H9 (cell line): ENCODE results near the gene SIN3A. TPM values are rescaled to one million over a fixed set of nuclear protein-coding genes. Genes with fewer than 3 reads are reported as not detected.

Experiments
- DNase-seq: peaks from one replicate; pipeline ENCODE4 v3.0.0-alpha.2; 2017
- H2AFZ ChIP-seq: one replicate; pipeline ENCODE4 v1.6.1; 2013; ENCODE audit warnings: mild to moderate bottlenecking, low read length, control low read depth, moderate library complexity
- H2AK5ac ChIP-seq: 2 replicates; pipeline ENCODE4 v1.6.1; 2013; ENCODE audit warnings: low read length, control low read depth, mixed read lengths; ENCODE audit not compliant: insufficient read length
- H2BK120ac ChIP-seq: one replicate; pipeline ENCODE4 v1.6.1; 2013; ENCODE audit warnings: low read depth, mild to moderate bottlenecking, low read length, control low read depth, inconsistent platforms; ENCODE audit not compliant: poor library complexity, severe bottlenecking
- H2BK12ac ChIP-seq: 2 replicates; pipeline ENCODE4 v1.6.1; 2013; ENCODE audit warnings: low read length, control low read depth, mixed read lengths, low read depth; ENCODE audit not compliant: insufficient read length
- H2BK15ac ChIP-seq: 2 replicates; pipeline ENCODE4 v1.6.1; 2013; ENCODE audit warnings: low read depth, low read length, control low read depth
- H2BK20ac ChIP-seq: one replicate; pipeline ENCODE4 v1.6.1; 2013; ENCODE audit warnings: low read depth, mild to moderate bottlenecking, low read length, control low read depth, inconsistent platforms; ENCODE audit not compliant: poor library complexity, severe bottlenecking
- H2BK5ac ChIP-seq: 2 replicates; pipeline ENCODE4 v1.6.1; 2013; ENCODE audit warnings: low read length, control low read depth, mixed read lengths; ENCODE audit not compliant: insufficient read length
- H3K14ac ChIP-seq: 2 replicates; pipeline ENCODE4 v1.6.1; 2013; ENCODE audit warnings: low read length, control low read depth; ENCODE audit not compliant: insufficient read depth
- H3K18ac ChIP-seq: 2 replicates; pipeline ENCODE4 v1.6.1; 2013; ENCODE audit warnings: low read depth, mild to moderate bottlenecking, mixed read lengths, low read length, control low read depth; ENCODE audit not compliant: insufficient read length
- H3K23ac ChIP-seq: 2 replicates; pipeline ENCODE4 v1.6.1; 2013; ENCODE audit warnings: low read length, control low read depth, mixed read lengths, low read depth; ENCODE audit not compliant: insufficient read length
- H3K23me2 ChIP-seq: 2 replicates; pipeline ENCODE4 v1.6.1; 2013; ENCODE audit warnings: low read depth, mild to moderate bottlenecking, mixed read lengths, low read length, control low read depth; ENCODE audit not compliant: insufficient read length, poor library complexity, severe bottlenecking
- H3K27ac ChIP-seq: 2 replicates; pipeline ENCODE4 v1.5.1; 2013; ENCODE audit warnings: low read length, control low read depth, mixed read lengths, low read depth; ENCODE audit not compliant: insufficient read length
- H3K27me3 ChIP-seq: 2 replicates; pipeline ENCODE4 v1.6.1; 2013; ENCODE audit warnings: low read length, control low read depth, inconsistent platforms; ENCODE audit not compliant: insufficient read depth
- H3K4ac ChIP-seq: 2 replicates; pipeline ENCODE4 v1.6.1; 2013; ENCODE audit warnings: low read depth, mild to moderate bottlenecking, control low read depth, inconsistent platforms, low read length, moderate library complexity
- H3K4me1 ChIP-seq: 2 replicates; pipeline ENCODE4 v1.6.1; 2013; ENCODE audit warnings: low read length, control low read depth, inconsistent platforms; ENCODE audit not compliant: insufficient read depth
- H3K4me2 ChIP-seq: 2 replicates; pipeline ENCODE4 v1.6.1; 2013; ENCODE audit warnings: low read length, control low read depth, mixed read lengths; ENCODE audit not compliant: insufficient read length, insufficient read depth
- H3K56ac ChIP-seq: 2 replicates; pipeline ENCODE4 v1.6.1; 2013; ENCODE audit warnings: low read depth, mild to moderate bottlenecking, mixed read lengths, low read length, control low read depth; ENCODE audit not compliant: insufficient read length
- H3K79me1 ChIP-seq: 2 replicates; pipeline ENCODE4 v1.6.1; 2013; ENCODE audit warnings: low read depth, mild to moderate bottlenecking, moderate library complexity, low read length, control low read depth, inconsistent platforms; ENCODE audit not compliant: insufficient read depth, poor library complexity, severe bottlenecking
- H3K79me2 ChIP-seq: 2 replicates; pipeline ENCODE4 v1.6.1; 2013; ENCODE audit warnings: low read length, control low read depth, inconsistent platforms; ENCODE audit not compliant: insufficient read depth
- H3K9ac ChIP-seq: 2 replicates; pipeline ENCODE4 v1.6.1; 2013; ENCODE audit warnings: low read length, control low read depth, mixed read lengths; ENCODE audit not compliant: insufficient read length; ENCODE audit errors: extremely low read depth
- H3K9me3 ChIP-seq: one replicate; pipeline ENCODE4 v1.6.1; 2013; ENCODE audit warnings: low read depth, low read length, inconsistent platforms; ENCODE audit not compliant: control insufficient read depth
- H3T11ph ChIP-seq: one replicate; pipeline ENCODE4 v1.6.1; 2013; ENCODE audit warnings: mild to moderate bottlenecking, low read length, control low read depth, inconsistent platforms
- H4K20me1 ChIP-seq: one replicate; pipeline ENCODE4 v1.6.1; 2013; ENCODE audit not compliant: control insufficient read depth, insufficient read length, insufficient read depth
- H4K5ac ChIP-seq: 2 replicates; pipeline ENCODE4 v1.6.1; 2013; ENCODE audit warnings: low read depth, mild to moderate bottlenecking, mixed read lengths, low read length, control low read depth; ENCODE audit not compliant: insufficient read length
- H4K8ac ChIP-seq: replicated peaks from 2 replicates; pipeline ENCODE4 v1.6.1; 2013; ENCODE audit warnings: low read length, control low read depth, mixed read lengths, low read depth; ENCODE audit not compliant: insufficient read length
- H4K91ac ChIP-seq: 2 replicates; pipeline ENCODE4 v1.6.1; 2013; ENCODE audit warnings: low read depth, mild to moderate bottlenecking, moderate library complexity, mixed read lengths, low read length, control low read depth; ENCODE audit not compliant: insufficient read length
- H3K27ac Mint-ChIP-seq, 3 experiments: 2 replicates in 2 of 3; 3 replicates in 1 of 3; pipeline ENCODE4 v1.8.0; 2020 to 2021; ENCODE audit warnings: mixed read lengths in 3 of 3, mild to moderate bottlenecking in 1 of 3, moderate library complexity in 1 of 3
- H3K27me3 Mint-ChIP-seq: 2 replicates; pipeline ENCODE4 v1.8.0; 2021; ENCODE audit warnings: low read depth, mild to moderate bottlenecking, moderate library complexity, mixed read lengths
- H3K36me3 Mint-ChIP-seq, 3 experiments: 2 replicates in 2 of 3; 3 replicates in 1 of 3; pipeline ENCODE4 v1.8.0; 2020 to 2021; ENCODE audit warnings: low read depth in 3 of 3, mixed read lengths in 3 of 3; ENCODE audit not compliant: insufficient read depth in 1 of 3
- H3K4me1 Mint-ChIP-seq, 2 experiments: 2 replicates each; pipeline ENCODE4 v1.8.0; 2020; ENCODE audit warnings: mixed read lengths in 2 of 2
- H3K4me3 Mint-ChIP-seq, 2 experiments: 2 replicates in 1 of 2; 3 replicates in 1 of 2; pipeline ENCODE4 v1.8.0; 2020 to 2021; ENCODE audit warnings: mild to moderate bottlenecking in 2 of 2, mixed read lengths in 2 of 2, moderate library complexity in 1 of 2
- H3K9me3 Mint-ChIP-seq, 2 experiments: 2 replicates in 1 of 2; 3 replicates in 1 of 2; pipeline ENCODE4 v1.8.0; 2020; ENCODE audit warnings: mild to moderate bottlenecking in 2 of 2, mixed read lengths in 2 of 2, moderate library complexity in 1 of 2
- CTCF ChIP-seq: fragments of 200-600 bp; sonication (generic); conservative IDR thresholded peaks from 3 replicates; pipeline ENCODE4 v1.8.0; 2021; ENCODE audit warnings: antibody characterized with exemption, mild to moderate bottlenecking
- WGBS: extraction: QIAGEN DNeasy Blood & Tissue Kit; methylation state at CpG from one replicate; pipeline ENCODE4 v1.1.7; 2013; ENCODE audit warnings: missing lambda C conversion rate, low lambda C conversion rate, mixed read lengths; ENCODE audit not compliant: insufficient read length; ENCODE audit errors: extremely low coverage; 5-methylcytosine and 5-hydroxymethylcytosine counted together
- total RNA-seq: library from RNA; stranded (reverse); gene quantifications from 2 replicates; pipeline ENCODE4 v1.2.1, GENCODE V29; 2021

SIN3A gene
- total RNA-seq, 1 experiment from 2014 or later, result 102 TPM

GRCh38 chr15:75355369-75355768 lies 96.1 kb downstream of the SIN3A start:
- no CpG with 5 or more reads among the region's 4 CpGs for WGBS
- H3K27me3 Mint-ChIP-seq, result no peaks in the 10 kb centered on the region; the same call in 1 of the 2 replicates

More at GRCh38 chr15:75355369-75355768, 96.1 kb downstream of the SIN3A start:
- H3T11ph ChIP-seq, result no peak overlapping the region
- H4K91ac ChIP-seq, result no peak overlapping the region
- no peak overlapping the region for H3K4me3 Mint-ChIP-seq
- no peaks in the 10 kb centered on the region for H3K79me2 ChIP-seq
- no peak overlapping the region for H3K4ac ChIP-seq
- no peaks in the 10 kb centered on the region for H3K9me3 Mint-ChIP-seq
- no peak overlapping the region for H3K18ac ChIP-seq
- H4K8ac ChIP-seq, result no peak overlapping the region
- H2AK5ac ChIP-seq, result no peak overlapping the region
- no peak overlapping the region for H2BK5ac ChIP-seq
- H3K4me1 Mint-ChIP-seq, result no peaks in the 10 kb centered on the region
- no peaks in the 10 kb centered on the region for H3K79me1 ChIP-seq
- H4K5ac ChIP-seq, result no peak overlapping the region
- no peaks in the 10 kb centered on the region for H4K20me1 ChIP-seq
- no peak overlapping the region for H3K9ac ChIP-seq
- H3K14ac ChIP-seq, result no peak overlapping the region
- H2AFZ ChIP-seq, result no peak overlapping the region
- no peak for DNase-seq
- H3K23ac ChIP-seq, result no peak overlapping the region
- peaks cover 7 to 22% (median 19%) of the 10 kb centered on the region in 3 experiments; a peak in 6 of 7 replicates for H3K36me3 Mint-ChIP-seq
- no peak overlapping the region for H2BK12ac ChIP-seq
- H3K27ac ChIP-seq, result no peak overlapping the region
- no peak overlapping the region for H2BK15ac ChIP-seq
- no peak overlapping the region for H3K4me2 ChIP-seq
- H3K23me2 ChIP-seq, result no peaks in the 10 kb centered on the region
- no peaks in the 10 kb centered on the region for H3K9me3 ChIP-seq
- TF ChIP-seq CTCF, result no peak
- H3K4me1 ChIP-seq, result no peaks in the 10 kb centered on the region
- no peaks in the 10 kb centered on the region for H3K27me3 ChIP-seq
- no peak overlapping the region; a peak in 1 of 7 replicates for H3K27ac Mint-ChIP-seq
- no peak overlapping the region for H2BK20ac ChIP-seq
- H2BK120ac ChIP-seq, result no peak overlapping the region
- no peak overlapping the region for H3K56ac ChIP-seq
